H54 (cell line): ENCODE data around the gene PRRG2.

Experiments used
- DNase-seq: peaks from one replicate; pipeline ENCODE4 v3.0.0; 2011; ENCODE audit warnings: low spot score, mixed read lengths; ENCODE audit not compliant: insufficient read length
- FAIRE-seq: peaks from 3 replicates; lab custom pipeline; 2011; peaks lifted over from hg19 to GRCh38; lab: Jason Lieb, UNC
- POLR2A ChIP-seq: IDR thresholded peaks from 2 replicates; pipeline ENCODE4 v1.6.1; 2011; ENCODE audit warnings: low read depth, mild to moderate bottlenecking, low read length

PRRG2 gene

GRCh38 chr19:49581007-49581508 is at the start of gene PRRG2:
PRRG2 (plus strand) TSS chr19:49581316; CDS start chr19:49583220, 1,904 bp downstream.
- no peak for FAIRE-seq
- no peak for DNase-seq
- TF ChIP-seq POLR2A: no peak

GRCh38 chr19:49533551-49534488 is 47.3 kb upstream of the PRRG2 start:
- DNase-seq: peak; percentile 92
- no peak for FAIRE-seq
- TF ChIP-seq POLR2A: 0 out of 2 replicates have a peak, but pooled peaks have one; percentile 17

GRCh38 chr19:49534632-49535385 is 46.3 kb upstream of the PRRG2 start:
- no peak for TF ChIP-seq POLR2A
- FAIRE-seq: no peak
- DNase-seq: no peak

- TF ChIP-seq POLR2A: no peak
- no peak for FAIRE-seq
- DNase-seq: no peak
Measured at GRCh38 chr19:49536921-49537462, 44.1 kb upstream of the PRRG2 start.

GRCh38 chr19:49538643-49539042 is 42.5 kb upstream of the PRRG2 start:
- DNase-seq: no peak
- no peak for TF ChIP-seq POLR2A
- no peak for FAIRE-seq

GRCh38 chr19:49539192-49539952 is 41.7 kb upstream of the PRRG2 start:
- DNase-seq (no peak), FAIRE-seq (no peak)
- TF ChIP-seq POLR2A: no peak

- DNase-seq (no peak), FAIRE-seq (no peak)
- no peak for TF ChIP-seq POLR2A
Measured at GRCh38 chr19:49541914-49542313, 39.2 kb upstream of the PRRG2 start.

- FAIRE-seq (no peak), DNase-seq (no peak)
- no peak for TF ChIP-seq POLR2A
Measured at GRCh38 chr19:49542446-49542845, 38.7 kb upstream of the PRRG2 start.

GRCh38 chr19:49543032-49543431 is 38.1 kb upstream of the PRRG2 start:
- FAIRE-seq (no peak), DNase-seq (no peak)
- TF ChIP-seq POLR2A: no peak

- FAIRE-seq (no peak), DNase-seq (no peak)
- no peak for TF ChIP-seq POLR2A
Measured at GRCh38 chr19:49544154-49544553, 37.0 kb upstream of the PRRG2 start.

GRCh38 chr19:49546825-49547565 is 34.1 kb upstream of the PRRG2 start:
- FAIRE-seq (peak; percentile 82), DNase-seq (peak; percentile 86)
- TF ChIP-seq POLR2A: no peak

- no peak for TF ChIP-seq POLR2A
- FAIRE-seq (no peak), DNase-seq (no peak)
Measured at GRCh38 chr19:49549045-49549444, 32.1 kb upstream of the PRRG2 start.
